Measurements from ENCODE around the gene PLA2G4D. TPM values are rescaled to one million over a fixed set of nuclear protein-coding genes. Genes with fewer than 3 reads are reported as not detected.

Gene PLA2G4D
- total and polyA plus RNA-seq, 2 experiments from 2014 or later: 0.07 to 0.15 TPM

DNA sequence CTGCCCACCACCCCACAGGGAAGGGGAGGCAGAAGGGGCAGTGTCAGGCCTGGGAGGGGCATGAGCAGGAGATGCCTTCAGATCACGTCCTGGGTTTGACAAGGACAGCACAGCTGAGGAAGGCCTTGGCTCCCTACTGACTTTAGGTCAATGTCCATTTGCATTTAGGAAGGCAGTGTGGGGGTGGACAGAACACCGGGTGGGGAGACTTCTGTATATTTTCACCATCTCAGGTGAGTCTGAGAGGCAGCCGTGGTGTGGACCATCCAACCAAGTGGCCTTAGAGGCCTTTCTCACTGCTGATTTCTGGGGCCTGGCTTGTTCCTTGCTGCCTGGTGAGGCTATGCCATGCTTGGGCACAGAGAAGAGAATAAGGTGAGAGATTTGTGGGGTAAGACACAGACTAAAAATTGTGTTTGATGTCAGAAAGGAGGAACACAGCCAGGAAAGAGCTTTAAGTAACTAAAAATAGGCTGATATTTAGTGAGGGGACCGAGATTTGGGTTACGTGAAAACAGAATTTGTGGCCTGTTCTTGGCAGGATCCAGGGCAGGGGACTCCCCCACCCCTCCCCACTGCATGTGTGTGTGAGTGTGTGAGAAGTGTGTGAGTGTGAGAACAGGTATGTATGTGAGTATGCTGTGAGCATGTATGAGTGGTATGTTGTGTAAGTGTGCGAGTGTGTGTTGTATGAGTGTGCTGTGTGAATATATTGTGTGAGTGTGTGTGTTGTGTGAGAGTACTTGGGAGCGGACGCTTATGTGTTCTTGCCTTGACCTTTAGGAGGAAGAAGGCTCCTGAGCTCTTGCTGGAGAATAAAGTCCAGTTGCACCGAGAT is 61.8 kb downstream of the PLA2G4D start:
- Histone ChIP-seq H3K79me2 (replicated peaks; ENCODE audit: insufficient read depth) (no peaks in the 10 kb centered on the region), H3K4me1 (ENCODE audit: insufficient read depth) (peaks cover 14% of the 10 kb centered on the region), H3K27me3 (ENCODE audit: insufficient read depth) (no peaks in the 10 kb centered on the region), H3K4me3 (no peak overlapping the region), H3K9me2 (ENCODE audit: insufficient read depth) (no peaks in the 10 kb centered on the region), H2AFZ (no peak overlapping the region), H3K4me2 (no peak overlapping the region), H3K27ac (ENCODE audit: low read depth) (no peak overlapping the region), H3K36me3 (ENCODE audit: insufficient read depth) (no peaks in the 10 kb centered on the region), H3F3A (replicated peaks; ENCODE audit: low read depth) (no peaks in the 10 kb centered on the region), H4K20me1 (replicated peaks; ENCODE audit: insufficient read depth) (no peaks in the 10 kb centered on the region)
- H3K4me1 Mint-ChIP-seq: peaks cover 8% of the 10 kb centered on the region
- H3K27me3 Mint-ChIP-seq (ENCODE audit: insufficient read depth, low read depth, poor library complexity): peaks cover 3% of the 10 kb centered on the region
- no peak overlapping the region for H3K4me3 Mint-ChIP-seq
- DNase-seq (ENCODE audit: low spot score): no peak
- no peak for ATAC-seq
- H3K27ac Mint-ChIP-seq: no peak overlapping the region
- H3K36me3 Mint-ChIP-seq (ENCODE audit: low read depth): peaks cover 7% of the 10 kb centered on the region; the same call in 2 of the 3 replicates
- TF ChIP-seq POLR2AphosphoS5 (IDR thresholded peaks at IDR 0.05; ENCODE audit: low read depth) (no peak), CREB1 (CRISPR knock-in tag; IDR thresholded peaks at IDR 0.05; ENCODE audit: low read depth) (no peak), JUNB (IDR thresholded peaks at IDR 0.05; ENCODE audit: unreplicated experiment) (no peak), NANOG (IDR thresholded peaks at IDR 0.05; ENCODE audit: borderline replicate concordance) (no peak), EZH2phosphoT487 (IDR thresholded peaks at IDR 0.05; ENCODE audit: unreplicated experiment) (no peak)
- TF ChIP-seq, protein P1, sequence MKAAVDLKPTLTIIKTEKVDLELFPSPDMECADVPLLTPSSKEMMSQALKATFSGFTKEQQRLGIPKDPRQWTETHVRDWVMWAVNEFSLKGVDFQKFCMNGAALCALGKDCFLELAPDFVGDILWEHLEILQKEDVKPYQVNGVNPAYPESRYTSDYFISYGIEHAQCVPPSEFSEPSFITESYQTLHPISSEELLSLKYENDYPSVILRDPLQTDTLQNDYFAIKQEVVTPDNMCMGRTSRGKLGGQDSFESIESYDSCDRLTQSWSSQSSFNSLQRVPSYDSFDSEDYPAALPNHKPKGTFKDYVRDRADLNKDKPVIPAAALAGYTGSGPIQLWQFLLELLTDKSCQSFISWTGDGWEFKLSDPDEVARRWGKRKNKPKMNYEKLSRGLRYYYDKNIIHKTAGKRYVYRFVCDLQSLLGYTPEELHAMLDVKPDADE (IDR thresholded peaks at IDR 0.05): no peak
- TF ChIP-seq, protein P2, sequence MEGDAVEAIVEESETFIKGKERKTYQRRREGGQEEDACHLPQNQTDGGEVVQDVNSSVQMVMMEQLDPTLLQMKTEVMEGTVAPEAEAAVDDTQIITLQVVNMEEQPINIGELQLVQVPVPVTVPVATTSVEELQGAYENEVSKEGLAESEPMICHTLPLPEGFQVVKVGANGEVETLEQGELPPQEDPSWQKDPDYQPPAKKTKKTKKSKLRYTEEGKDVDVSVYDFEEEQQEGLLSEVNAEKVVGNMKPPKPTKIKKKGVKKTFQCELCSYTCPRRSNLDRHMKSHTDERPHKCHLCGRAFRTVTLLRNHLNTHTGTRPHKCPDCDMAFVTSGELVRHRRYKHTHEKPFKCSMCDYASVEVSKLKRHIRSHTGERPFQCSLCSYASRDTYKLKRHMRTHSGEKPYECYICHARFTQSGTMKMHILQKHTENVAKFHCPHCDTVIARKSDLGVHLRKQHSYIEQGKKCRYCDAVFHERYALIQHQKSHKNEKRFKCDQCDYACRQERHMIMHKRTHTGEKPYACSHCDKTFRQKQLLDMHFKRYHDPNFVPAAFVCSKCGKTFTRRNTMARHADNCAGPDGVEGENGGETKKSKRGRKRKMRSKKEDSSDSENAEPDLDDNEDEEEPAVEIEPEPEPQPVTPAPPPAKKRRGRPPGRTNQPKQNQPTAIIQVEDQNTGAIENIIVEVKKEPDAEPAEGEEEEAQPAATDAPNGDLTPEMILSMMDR (conservative IDR thresholded peaks at IDR 0.05; ENCODE audit: low read depth in 2 of 2): no peak
- H3K9me3 Mint-ChIP-seq: peaks cover 8% of the 10 kb centered on the region

DNA sequence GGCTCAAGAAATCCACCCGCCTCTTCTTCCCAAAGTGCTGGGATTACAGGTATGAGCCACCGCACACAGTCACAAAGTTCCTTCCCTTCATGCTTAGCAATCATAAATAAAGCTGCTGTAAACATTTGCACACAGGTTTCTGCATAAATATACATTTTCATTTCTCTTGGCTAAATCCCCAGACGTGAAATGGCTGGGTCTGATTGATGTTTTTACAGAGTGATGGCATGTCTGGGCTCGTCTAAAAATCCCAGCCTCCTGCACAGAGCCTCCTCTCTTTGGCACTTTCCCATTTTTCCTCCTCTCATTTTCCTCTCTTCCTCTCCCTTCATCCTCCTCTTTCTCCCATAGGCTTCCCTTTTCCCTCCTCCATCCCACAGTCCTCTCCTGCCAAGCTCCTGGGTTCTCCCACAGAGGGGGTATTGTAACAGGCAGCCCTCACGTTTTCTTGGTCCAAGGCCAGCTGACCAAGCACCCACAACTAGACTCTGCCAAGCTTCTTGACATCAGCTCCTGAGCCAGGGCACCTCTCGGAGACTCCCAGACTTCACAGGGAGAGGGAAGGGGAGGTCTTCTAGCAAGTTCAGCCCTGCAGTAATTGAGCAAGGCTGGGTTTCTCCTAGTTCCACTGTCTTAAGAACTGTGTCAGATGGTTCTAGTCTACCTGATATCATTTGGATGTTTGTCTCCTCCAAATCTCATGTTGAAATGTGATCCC is 63.0 kb downstream of the PLA2G4D start:
- Mint-ChIP-seq H3K27ac (no peak overlapping the region), H3K4me1 (peaks cover 8% of the 10 kb centered on the region), H3K9me3 (peaks cover 8% of the 10 kb centered on the region), H3K36me3 (ENCODE audit: low read depth) (peaks cover 7% of the 10 kb centered on the region; the same call in 2 of the 3 replicates), H3K27me3 (ENCODE audit: insufficient read depth, low read depth, poor library complexity) (peaks cover 4% of the 10 kb centered on the region), H3K4me3 (no peak overlapping the region)
- Histone ChIP-seq H2AFZ (no peak overlapping the region), H3K27ac (ENCODE audit: low read depth) (no peak overlapping the region), H3F3A (replicated peaks; ENCODE audit: low read depth) (no peaks in the 10 kb centered on the region), H3K9me2 (ENCODE audit: insufficient read depth) (no peaks in the 10 kb centered on the region), H4K20me1 (replicated peaks; ENCODE audit: insufficient read depth) (no peaks in the 10 kb centered on the region), H3K4me2 (no peak overlapping the region), H3K27me3 (ENCODE audit: insufficient read depth) (no peaks in the 10 kb centered on the region), H3K79me2 (replicated peaks; ENCODE audit: insufficient read depth) (no peaks in the 10 kb centered on the region), H3K4me3 (no peak overlapping the region), H3K36me3 (ENCODE audit: insufficient read depth) (no peaks in the 10 kb centered on the region), H3K4me1 (ENCODE audit: insufficient read depth) (peaks cover 14% of the 10 kb centered on the region)
- DNase-seq (ENCODE audit: low spot score) (no peak), ATAC-seq (no peak)
- TF ChIP-seq ZNF114 (CRISPR knock-in tag; IDR thresholded peaks at IDR 0.05) (no peak), JUNB (IDR thresholded peaks at IDR 0.05; ENCODE audit: unreplicated experiment) (no peak), EZH2 (IDR thresholded peaks at IDR 0.05; ENCODE audit: low read depth, unreplicated experiment) (no peak), CREB1 (CRISPR knock-in tag; IDR thresholded peaks at IDR 0.05; ENCODE audit: low read depth) (no peak), ZNF331 (CRISPR knock-in tag; IDR thresholded peaks at IDR 0.05; ENCODE audit: low read depth) (no peak)
- TF ChIP-seq, protein P3, sequence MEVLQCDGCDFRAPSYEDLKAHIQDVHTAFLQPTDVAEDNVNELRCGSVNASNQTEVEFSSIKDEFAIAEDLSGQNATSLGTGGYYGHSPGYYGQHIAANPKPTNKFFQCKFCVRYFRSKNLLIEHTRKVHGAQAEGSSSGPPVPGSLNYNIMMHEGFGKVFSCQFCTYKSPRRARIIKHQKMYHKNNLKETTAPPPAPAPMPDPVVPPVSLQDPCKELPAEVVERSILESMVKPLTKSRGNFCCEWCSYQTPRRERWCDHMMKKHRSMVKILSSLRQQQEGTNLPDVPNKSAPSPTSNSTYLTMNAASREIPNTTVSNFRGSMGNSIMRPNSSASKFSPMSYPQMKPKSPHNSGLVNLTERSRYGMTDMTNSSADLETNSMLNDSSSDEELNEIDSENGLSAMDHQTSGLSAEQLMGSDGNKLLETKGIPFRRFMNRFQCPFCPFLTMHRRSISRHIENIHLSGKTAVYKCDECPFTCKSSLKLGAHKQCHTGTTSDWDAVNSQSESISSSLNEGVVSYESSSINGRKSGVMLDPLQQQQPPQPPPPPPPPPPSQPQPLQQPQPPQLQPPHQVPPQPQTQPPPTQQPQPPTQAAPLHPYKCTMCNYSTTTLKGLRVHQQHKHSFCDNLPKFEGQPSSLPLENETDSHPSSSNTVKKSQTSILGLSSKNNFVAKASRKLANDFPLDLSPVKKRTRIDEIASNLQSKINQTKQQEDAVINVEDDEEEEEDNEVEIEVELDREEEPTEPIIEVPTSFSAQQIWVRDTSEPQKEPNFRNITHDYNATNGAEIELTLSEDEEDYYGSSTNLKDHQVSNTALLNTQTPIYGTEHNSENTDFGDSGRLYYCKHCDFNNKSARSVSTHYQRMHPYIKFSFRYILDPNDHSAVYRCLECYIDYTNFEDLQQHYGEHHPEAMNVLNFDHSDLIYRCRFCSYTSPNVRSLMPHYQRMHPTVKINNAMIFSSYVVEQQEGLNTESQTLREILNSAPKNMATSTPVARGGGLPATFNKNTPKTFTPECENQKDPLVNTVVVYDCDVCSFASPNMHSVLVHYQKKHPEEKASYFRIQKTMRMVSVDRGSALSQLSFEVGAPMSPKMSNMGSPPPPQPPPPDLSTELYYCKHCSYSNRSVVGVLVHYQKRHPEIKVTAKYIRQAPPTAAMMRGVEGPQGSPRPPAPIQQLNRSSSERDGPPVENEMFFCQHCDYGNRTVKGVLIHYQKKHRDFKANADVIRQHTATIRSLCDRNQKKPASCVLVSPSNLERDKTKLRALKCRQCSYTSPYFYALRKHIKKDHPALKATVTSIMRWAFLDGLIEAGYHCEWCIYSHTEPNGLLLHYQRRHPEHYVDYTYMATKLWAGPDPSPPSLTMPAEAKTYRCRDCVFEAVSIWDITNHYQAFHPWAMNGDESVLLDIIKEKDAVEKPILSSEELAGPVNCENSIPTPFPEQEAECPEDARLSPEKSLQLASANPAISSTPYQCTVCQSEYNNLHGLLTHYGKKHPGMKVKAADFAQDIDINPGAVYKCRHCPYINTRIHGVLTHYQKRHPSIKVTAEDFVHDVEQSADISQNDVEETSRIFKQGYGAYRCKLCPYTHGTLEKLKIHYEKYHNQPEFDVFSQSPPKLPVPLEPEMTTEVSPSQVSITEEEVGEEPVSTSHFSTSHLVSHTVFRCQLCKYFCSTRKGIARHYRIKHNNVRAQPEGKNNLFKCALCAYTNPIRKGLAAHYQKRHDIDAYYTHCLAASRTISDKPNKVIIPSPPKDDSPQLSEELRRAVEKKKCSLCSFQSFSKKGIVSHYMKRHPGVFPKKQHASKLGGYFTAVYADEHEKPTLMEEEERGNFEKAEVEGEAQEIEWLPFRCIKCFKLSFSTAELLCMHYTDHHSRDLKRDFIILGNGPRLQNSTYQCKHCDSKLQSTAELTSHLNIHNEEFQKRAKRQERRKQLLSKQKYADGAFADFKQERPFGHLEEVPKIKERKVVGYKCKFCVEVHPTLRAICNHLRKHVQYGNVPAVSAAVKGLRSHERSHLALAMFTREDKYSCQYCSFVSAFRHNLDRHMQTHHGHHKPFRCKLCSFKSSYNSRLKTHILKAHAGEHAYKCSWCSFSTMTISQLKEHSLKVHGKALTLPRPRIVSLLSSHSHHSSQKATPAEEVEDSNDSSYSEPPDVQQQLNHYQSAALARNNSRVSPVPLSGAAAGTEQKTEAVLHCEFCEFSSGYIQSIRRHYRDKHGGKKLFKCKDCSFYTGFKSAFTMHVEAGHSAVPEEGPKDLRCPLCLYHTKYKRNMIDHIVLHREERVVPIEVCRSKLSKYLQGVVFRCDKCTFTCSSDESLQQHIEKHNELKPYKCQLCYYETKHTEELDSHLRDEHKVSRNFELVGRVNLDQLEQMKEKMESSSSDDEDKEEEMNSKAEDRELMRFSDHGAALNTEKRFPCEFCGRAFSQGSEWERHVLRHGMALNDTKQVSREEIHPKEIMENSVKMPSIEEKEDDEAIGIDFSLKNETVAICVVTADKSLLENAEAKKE (CRISPR knock-in tag; IDR thresholded peaks at IDR 0.05): no peak
